HEK293 (cell line): ENCODE measurements around the gene NFIX.

Experiments used
- GLI4 ChIP-seq: fragments of 450-650 bp; formaldehyde crosslinking; IDR thresholded peaks from 2 replicates; pipeline ENCODE4 v1.5.1; 2016; ENCODE audit warnings: missing biosample characterization, missing genetic modification characterization
- TCF7L2 ChIP-seq: IDR thresholded peaks from 2 replicates; pipeline ENCODE4 v1.6.1; 2011; ENCODE audit warnings: low read depth, mild to moderate bottlenecking, inconsistent platforms, low read length, moderate library complexity, borderline replicate concordance
- YY1 ChIP-seq: fragments of 450-650 bp; formaldehyde crosslinking; IDR thresholded peaks from 2 replicates; pipeline ENCODE4 v1.5.1; 2018; ENCODE audit warnings: missing biosample characterization, missing genetic modification characterization
- ZBTB1 ChIP-seq: fragments of 450-650 bp; formaldehyde crosslinking; IDR thresholded peaks from 2 replicates; pipeline ENCODE4 v1.5.1; 2016; ENCODE audit warnings: missing biosample characterization, missing genetic modification characterization
- ZBTB8A ChIP-seq: fragments of 450-650 bp; formaldehyde crosslinking; IDR thresholded peaks from 2 replicates; pipeline ENCODE4 v1.5.1; 2016; ENCODE audit warnings: missing biosample characterization, missing genetic modification characterization
- ZIC2 ChIP-seq: fragments of 450-650 bp; formaldehyde crosslinking; IDR thresholded peaks from 2 replicates; pipeline ENCODE4 v1.5.1; 2016; ENCODE audit warnings: missing biosample characterization, missing genetic modification characterization
- ZNF311 ChIP-seq: fragments of 450-650 bp; formaldehyde crosslinking; IDR thresholded peaks from 2 replicates; pipeline ENCODE4 v1.5.1; 2017; ENCODE audit warnings: missing biosample characterization, missing genetic modification characterization, borderline replicate concordance
- ZNF629 ChIP-seq: fragments of 450-650 bp; formaldehyde crosslinking; IDR thresholded peaks from 2 replicates; pipeline ENCODE4 v1.5.1; 2017; ENCODE audit warnings: missing biosample characterization, missing genetic modification characterization
- TF ChIP-seq, protein P1 (sequence below): fragments of 450-650 bp; formaldehyde crosslinking; IDR thresholded peaks from 2 replicates; pipeline ENCODE4 v1.5.1; 2016; ENCODE audit warnings: missing biosample characterization, missing genetic modification characterization
- TF ChIP-seq, protein P2 (sequence below): fragments of 450-650 bp; formaldehyde crosslinking; IDR thresholded peaks from 2 replicates; pipeline ENCODE4 v1.5.1; 2016; ENCODE audit warnings: missing biosample characterization, missing genetic modification characterization, low read depth

DNA sequence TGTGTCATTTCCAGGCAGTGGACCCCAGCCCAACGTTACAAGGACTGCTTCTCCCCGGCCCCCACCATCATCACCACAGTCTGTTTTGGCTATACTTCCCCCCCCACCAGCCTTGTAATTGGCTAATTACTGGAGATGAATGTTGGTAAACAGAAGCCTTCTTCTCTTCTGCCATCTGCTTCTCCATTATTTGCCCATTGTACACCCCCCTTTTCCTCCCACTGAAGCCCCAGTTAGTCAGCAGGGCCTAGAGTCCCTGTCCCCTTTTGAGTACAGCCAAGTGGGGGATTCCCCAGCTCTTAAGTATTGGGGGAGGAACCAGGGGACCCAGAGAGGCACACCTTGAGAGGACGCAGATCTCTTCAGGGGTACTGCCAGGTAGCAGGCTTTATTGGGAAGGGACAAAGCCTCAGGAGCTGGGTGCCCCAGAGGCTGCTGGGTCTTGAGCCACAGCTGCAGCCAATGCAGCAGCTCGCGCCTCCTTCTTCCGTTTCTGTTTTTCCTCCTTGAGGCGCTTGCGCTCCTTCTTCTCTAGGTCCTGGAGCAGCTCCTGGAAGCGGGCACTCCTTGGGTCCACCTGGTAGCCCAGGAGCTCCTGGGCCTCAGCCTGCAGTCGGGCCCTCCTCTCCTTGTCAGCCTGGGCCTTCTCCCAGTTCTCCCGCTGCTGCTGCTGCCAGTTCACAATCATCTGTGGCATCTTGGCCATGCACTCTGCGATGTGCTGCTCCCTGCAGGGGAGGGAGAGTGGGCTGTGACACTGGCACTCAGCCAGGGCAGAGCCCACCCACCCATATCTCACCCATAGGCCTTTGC is 41.3 kb upstream of the NFIX start:
- no peak for TF ChIP-seq ZNF629 (tag by site-specific recombination)
- TF ChIP-seq YY1 = no peak
- TF ChIP-seq ZIC2 = no peak
- TF ChIP-seq ZBTB1 = no peak
- no peak for TF ChIP-seq ZNF311
- TF ChIP-seq, protein P1, sequence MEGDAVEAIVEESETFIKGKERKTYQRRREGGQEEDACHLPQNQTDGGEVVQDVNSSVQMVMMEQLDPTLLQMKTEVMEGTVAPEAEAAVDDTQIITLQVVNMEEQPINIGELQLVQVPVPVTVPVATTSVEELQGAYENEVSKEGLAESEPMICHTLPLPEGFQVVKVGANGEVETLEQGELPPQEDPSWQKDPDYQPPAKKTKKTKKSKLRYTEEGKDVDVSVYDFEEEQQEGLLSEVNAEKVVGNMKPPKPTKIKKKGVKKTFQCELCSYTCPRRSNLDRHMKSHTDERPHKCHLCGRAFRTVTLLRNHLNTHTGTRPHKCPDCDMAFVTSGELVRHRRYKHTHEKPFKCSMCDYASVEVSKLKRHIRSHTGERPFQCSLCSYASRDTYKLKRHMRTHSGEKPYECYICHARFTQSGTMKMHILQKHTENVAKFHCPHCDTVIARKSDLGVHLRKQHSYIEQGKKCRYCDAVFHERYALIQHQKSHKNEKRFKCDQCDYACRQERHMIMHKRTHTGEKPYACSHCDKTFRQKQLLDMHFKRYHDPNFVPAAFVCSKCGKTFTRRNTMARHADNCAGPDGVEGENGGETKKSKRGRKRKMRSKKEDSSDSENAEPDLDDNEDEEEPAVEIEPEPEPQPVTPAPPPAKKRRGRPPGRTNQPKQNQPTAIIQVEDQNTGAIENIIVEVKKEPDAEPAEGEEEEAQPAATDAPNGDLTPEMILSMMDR (tag by site-specific recombination) = no peak
- TF ChIP-seq ZBTB8A = no peak
- TF ChIP-seq TCF7L2 = no peak
- no peak for TF ChIP-seq GLI4
- TF ChIP-seq, protein P2, sequence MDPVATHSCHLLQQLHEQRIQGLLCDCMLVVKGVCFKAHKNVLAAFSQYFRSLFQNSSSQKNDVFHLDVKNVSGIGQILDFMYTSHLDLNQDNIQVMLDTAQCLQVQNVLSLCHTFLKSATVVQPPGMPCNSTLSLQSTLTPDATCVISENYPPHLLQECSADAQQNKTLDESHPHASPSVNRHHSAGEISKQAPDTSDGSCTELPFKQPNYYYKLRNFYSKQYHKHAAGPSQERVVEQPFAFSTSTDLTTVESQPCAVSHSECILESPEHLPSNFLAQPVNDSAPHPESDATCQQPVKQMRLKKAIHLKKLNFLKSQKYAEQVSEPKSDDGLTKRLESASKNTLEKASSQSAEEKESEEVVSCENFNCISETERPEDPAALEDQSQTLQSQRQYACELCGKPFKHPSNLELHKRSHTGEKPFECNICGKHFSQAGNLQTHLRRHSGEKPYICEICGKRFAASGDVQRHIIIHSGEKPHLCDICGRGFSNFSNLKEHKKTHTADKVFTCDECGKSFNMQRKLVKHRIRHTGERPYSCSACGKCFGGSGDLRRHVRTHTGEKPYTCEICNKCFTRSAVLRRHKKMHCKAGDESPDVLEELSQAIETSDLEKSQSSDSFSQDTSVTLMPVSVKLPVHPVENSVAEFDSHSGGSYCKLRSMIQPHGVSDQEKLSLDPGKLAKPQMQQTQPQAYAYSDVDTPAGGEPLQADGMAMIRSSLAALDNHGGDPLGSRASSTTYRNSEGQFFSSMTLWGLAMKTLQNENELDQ (tag by site-specific recombination) = no peak
